ENCODE measurements around the gene ZNF689.

ZNF689 gene

GRCh38 chr16:30609926-30610839, at the start of gene ZNF689:
Gene ZNF689, minus strand, starts transcription at chr16:30610389. Its CDS starts 348 bp downstream, at chr16:30610041.
- peak; percentile 81 for FAIRE-seq
- peak; percentile 92 for DNase-seq (ENCODE audit: low spot score)

DNA sequence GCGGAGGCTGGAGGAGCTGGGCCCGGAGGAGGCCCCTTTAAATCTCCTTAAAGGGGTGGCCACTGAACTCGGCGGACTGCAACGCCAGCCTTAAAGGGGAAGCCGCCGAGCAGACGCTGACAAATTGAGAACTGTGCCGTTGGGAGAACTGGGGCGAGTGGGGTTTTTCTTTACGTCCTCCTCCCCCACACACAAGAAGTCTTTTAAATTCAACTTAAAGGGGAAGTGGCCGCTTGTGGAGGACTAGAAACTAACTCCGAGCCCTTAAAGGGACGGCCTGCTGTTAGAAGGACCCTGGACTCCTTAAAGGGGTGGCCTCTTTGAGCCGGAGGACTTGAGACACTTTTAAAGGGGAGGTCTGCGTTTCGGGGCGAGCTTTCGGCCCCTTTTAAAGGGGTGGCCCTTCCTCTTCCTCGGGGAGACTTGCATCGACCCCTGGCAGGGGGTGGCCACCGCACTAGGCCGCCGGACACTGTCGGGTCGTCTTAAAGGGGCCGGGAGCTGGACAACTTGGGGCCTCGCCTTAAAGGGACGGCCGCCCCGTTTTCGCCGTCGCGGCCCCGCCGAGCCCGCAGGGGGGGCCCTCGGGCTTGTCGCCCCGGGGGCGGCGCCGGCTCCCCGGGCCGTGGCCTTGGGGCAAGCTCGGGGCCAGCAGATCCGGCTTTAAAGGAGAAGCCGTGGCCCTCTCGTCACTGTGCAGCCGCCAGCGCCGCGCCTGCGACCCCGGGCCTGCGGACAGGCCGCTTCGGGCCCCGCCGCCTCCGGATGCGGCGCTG, 48.7 kb upstream of the ZNF689 start:
- peak; percentile 73 for FAIRE-seq
- peak; percentile 91 for DNase-seq (ENCODE audit: low spot score)

DNA sequence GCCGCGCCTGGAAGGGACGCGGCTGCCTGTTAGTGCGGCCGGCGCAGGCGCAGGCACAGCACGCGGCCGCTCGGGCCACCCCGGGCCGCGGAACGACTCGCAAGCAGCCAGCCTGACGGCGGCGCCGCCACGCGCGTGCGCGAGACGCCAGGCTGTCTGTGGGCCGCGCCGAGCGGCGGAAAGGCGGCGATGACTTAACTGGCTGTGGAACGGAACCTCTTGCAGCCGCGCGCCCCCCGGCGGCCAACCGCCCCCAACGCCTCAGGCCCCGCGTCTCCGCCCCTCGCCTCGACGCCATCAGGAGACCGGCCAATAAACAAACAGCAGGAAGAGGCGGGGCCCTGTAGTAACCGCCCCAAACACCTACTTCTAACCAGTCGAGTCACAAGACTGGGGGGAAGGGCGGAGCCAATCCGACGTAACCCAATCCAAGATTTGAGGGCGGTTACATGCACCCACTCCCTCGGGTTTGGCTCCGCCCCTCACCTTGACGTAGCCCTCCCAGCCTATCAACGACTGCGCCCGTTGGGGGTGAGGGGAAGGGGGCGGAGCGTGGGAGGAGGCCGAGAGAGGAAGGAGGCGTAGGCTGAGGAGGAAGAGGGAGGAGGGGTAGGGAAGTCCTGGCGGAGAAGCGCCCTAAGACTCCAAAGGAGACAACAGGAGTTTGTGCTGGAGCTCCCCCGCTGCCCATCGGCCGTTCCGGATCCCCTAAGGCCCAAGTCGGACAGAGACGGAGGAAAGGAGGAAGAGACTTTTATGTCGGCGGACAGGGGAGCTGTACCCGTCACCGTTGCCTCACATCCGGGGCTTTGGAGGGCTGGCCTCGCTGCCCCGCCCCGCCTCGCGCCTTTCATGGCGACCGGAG, 47.9 kb upstream of the ZNF689 start, which contains the start of gene FBRS:
Gene FBRS (plus strand): TSS at position 566 of the 865 bp plus-strand sequence. CDS start 1,088 bp downstream, outside the sequence.
- DNase-seq (ENCODE audit: low spot score): peak; percentile 100
- peak; percentile 93 for FAIRE-seq

DNA sequence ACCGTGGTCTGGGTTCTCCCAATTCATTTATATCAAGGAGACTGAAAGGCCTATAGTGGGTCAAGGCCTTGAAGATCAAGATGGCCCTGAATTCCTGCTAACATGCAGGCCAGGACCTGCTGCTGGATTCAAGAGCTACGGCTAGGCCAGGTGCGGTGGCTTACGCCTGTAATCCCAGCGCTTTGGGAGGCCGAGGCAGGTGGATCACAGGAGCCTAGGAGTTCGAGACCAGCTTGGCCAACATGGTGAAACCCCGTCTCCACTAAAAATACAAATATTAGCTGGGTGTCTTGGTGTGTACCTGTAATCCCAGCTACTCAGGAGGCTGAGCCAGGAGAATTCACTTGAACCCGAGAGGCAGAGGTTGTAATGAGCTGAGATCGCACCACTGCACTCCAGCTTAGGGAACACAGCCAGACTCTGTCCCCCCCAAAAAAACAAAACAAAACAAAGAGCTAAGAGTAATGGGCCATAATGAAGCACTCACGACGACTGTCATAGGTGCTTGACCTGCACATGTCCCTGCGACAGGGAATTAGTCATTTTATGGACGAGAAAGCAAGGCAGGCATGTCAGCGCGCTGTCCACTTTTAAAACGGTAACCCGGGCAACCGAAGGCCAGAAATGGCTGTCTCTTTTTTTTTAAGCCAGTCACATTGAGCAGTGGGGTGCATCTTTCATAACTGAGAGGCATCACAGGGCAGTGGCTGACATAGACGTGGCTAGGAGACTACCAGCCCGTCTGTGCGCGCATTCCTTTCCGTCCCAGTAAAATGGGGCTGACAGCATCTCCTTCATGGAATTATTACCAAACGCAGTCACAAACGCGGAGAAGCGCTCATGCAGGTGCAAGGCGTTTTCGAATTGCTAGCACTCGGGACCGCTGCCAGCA, 47.0 kb upstream of the ZNF689 start:
- DNase-seq (ENCODE audit: low spot score): peak; percentile 58
- FAIRE-seq: no peak

DNA sequence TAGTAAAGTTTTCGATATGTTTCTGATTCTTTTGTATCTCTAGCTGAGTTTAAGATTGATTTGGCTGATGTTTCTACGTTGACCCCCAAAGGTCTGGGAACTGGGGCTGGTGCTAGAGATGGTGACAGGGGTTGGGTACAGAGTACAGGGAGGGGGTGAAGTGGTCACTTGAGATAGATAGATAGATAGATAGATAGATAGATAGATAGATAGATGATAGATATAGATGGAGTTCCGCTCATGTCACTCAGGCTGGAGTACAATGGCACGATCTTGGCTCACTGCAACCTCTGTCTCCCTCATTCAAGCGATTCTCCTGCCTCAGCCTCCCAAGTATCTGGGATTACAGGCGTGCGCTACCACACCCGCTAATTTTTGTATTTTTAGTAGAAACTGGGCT, 46.2 kb upstream of the ZNF689 start:
- FAIRE-seq (no peak), DNase-seq (ENCODE audit: low spot score) (no peak)

DNA sequence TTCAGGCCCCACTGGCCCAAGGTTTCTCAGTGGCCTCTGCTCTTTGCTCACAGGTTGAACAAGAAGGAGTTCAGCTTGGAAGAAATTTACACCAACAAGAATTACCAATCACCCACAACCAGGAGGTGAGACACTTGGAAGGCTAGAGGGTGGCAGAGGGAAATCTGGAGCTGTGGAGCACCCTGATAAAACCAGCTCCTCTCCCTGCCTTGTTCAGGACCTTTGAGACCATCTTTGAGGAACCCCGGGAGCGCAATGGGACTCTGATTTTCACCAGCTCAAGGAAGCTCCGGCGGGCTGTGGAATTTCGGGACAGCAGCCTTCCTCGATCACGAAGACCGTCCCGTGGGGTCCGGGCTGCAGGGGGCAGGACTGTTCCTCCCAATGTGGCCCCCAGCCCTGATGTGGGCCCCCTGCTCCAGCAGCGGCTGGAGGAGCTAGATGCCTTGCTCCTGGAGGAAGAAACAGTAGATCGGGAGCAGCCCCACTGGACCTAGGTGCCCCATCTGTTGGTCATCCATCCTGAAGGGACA, 45.7 kb upstream of the ZNF689 start:
- DNase-seq (ENCODE audit: low spot score): no peak
- no peak for FAIRE-seq

GRCh38 chr16:30654856-30655255, 44.7 kb upstream of the ZNF689 start:
- DNase-seq (ENCODE audit: low spot score) (no peak), FAIRE-seq (no peak)

DNA sequence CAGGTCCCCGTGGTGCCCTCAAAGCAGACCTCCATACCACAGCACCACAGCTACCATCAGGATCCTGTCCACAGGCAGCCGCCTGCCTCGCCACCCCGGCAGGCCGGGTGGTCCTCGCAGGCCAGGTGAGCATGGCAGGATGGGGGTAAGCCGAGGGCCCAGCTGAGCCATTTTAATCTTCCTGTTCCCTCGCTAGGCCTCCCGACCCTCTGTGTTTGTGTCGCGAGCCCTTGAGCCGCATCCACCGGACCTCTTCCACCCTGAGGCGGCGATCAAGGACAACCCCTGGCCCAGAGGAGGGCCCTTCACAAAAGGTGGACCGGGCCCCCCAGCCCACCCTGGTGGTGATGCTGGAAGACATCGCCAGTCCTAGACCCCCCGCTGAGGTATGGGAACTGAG, 42.5 kb upstream of the ZNF689 start:
- FAIRE-seq: no peak
- DNase-seq (ENCODE audit: low spot score): no peak

GRCh38 chr16:30652005-30652296, 41.8 kb upstream of the ZNF689 start:
- no peak for DNase-seq (ENCODE audit: low spot score)
- FAIRE-seq: no peak

- DNase-seq (ENCODE audit: low spot score) (peak; percentile 48), FAIRE-seq (no peak)
These were observed 41.2 kb upstream of the ZNF689 start for GRCh38 chr16:30651124-30652004.

- FAIRE-seq (peak; percentile 87), DNase-seq (ENCODE audit: low spot score) (peak; percentile 97)
These were observed 40.4 kb upstream of the ZNF689 start, which contains the start of gene PRR14 for GRCh38 chr16:30650369-30651123. Gene PRR14, plus strand, starts transcription at chr16:30650960. Its CDS starts 686 bp downstream, at chr16:30651646.

DNA sequence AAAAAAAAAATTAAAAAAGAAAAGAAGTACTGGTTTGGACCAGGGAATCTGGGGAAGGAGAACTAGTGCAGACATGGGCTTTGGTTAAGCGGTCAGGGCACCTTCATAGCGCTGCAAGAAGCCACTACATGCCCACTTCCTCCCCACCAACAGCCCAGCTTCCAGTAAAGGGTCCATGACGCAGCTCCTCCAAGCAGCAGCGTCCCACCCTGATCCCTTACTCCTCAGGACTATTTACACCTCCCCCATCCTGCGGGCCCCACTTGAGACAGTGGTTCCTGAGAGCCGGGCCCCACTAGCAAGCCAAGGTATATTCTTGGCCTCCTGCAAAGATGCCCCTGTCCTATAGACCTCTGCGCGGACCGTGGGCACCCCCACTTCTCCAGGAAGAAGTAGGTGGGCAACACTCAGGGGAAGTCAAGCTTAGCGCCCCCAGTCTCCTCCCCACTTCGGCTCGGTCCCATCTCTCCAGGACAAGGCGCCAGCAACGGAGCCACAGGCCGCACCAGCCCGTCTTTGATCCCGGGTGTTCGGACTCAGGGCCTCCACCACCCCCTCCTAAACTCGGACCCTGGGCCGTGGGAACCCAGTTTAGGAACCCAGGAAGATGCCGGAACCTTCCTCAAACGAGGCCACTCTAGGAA, 39.7 kb upstream of the ZNF689 start:
- FAIRE-seq: no peak
- no peak for DNase-seq (ENCODE audit: low spot score)

- DNase-seq (ENCODE audit: low spot score): no peak
- no peak for FAIRE-seq
These were observed 37.0 kb upstream of the ZNF689 start for GRCh38 chr16:30647274-30647571.

GRCh38 chr16:30645727-30646126, 35.5 kb upstream of the ZNF689 start:
- no peak for FAIRE-seq

DNA sequence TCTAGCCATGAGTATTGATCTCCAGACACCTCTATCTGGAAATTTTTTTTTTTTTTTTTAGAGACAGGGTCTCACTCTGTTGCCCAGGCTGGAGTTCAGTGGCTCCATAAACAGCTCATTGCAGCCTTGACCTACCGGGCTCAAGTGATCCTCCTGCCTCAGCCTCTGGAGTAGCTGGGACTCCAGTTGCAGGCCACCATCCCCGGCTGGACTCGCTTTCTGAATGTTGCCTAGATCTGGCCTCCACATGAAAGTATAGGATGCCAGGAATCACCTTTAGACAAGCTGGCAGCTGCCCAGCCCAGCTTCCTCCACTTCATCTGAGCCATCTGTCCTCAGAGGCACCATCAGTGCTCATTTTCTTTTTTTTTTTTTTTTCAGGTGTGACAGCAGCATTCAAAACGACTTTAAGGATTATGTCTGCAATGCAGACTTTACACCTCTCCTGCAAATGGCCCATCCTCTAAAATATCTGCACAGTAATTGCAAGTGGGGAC, 34.2 kb upstream of the ZNF689 start:
- FAIRE-seq (no peak), DNase-seq (ENCODE audit: low spot score) (no peak)

More at GRCh38 chr16:30645727-30646126, 35.5 kb upstream of the ZNF689 start:
- DNase-seq (ENCODE audit: low spot score): no peak

- DNase-seq (ENCODE audit: low spot score) (no peak), FAIRE-seq (no peak)
These were observed 31.3 kb upstream of the ZNF689 start for GRCh38 chr16:30641378-30641982.

DNA sequence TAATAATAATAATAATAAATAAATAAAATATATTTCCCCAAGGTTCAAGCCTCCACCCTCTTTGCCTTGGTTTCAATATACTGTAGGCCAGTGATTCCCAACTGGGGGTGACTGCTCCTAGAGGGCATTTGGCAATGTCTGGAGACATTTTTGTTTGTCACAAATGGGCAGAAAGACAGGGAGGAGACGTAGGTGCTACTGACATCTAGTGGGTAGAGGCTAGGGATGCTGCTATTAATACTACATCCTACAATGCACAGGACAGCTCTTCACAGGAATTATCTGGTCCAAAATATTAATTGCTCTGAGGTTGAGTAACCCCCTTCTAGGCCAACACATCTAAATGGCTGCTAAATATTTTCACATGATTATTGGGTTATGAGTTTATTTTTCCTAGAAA, 27.8 kb upstream of the ZNF689 start:
- DNase-seq (ENCODE audit: low spot score) (peak; percentile 50), FAIRE-seq (no peak)
